H1 (cell line): ENCODE data around the gene DENND2A. TPM values are rescaled to one million over a fixed set of nuclear protein-coding genes. Genes with fewer than 3 reads are reported as not detected.

Experiments used
- BACH1 ChIP-seq: IDR thresholded peaks from 2 replicates; pipeline ENCODE4 v1.6.1; 2012; ENCODE audit warnings: low read length, improper control_type of control experiment
- CBX5 ChIP-seq: fragments of 300-800, 300-1000 bp; sonication (generic); IDR thresholded peaks from 2 replicates; pipeline ENCODE4 v1.7.1; 2016; ENCODE audit warnings: antibody characterized with exemption, low read length, low read depth
- CBX8 ChIP-seq: fragments of 300-800, 300-1000 bp; sonication (generic); IDR thresholded peaks from 2 replicates; pipeline ENCODE4 v1.7.1; 2016; ENCODE audit warnings: low read depth, low read length, borderline replicate concordance
- GABPA ChIP-seq: IDR thresholded peaks from 2 replicates; pipeline ENCODE4 v1.6.1; 2011; ENCODE audit warnings: mild to moderate bottlenecking, low read length, moderate library complexity, borderline replicate concordance; ENCODE audit not compliant: insufficient read depth
- POU5F1 ChIP-seq: IDR thresholded peaks from 2 replicates; pipeline ENCODE4 v1.6.1; 2011; ENCODE audit warnings: low read depth, mild to moderate bottlenecking, low read length, moderate library complexity
- RFX5 ChIP-seq: IDR thresholded peaks from 2 replicates; pipeline ENCODE4 v1.6.1; 2011; ENCODE audit warnings: low read depth, low read length, improper control_type of control experiment, borderline replicate concordance
- SIRT6 ChIP-seq: IDR thresholded peaks from one replicate; pipeline ENCODE4 v1.7.1; 2012; ENCODE audit warnings: low read length, inconsistent platforms
- USF2 ChIP-seq: IDR thresholded peaks from 2 replicates; pipeline ENCODE4 v1.6.1; 2011; ENCODE audit warnings: low read length, improper control_type of control experiment
- polyA plus RNA-seq, 7 experiments: library from polyadenylated mRNA; depleted of rRNA in 3 of 7; stranded (reverse) in 5 of 7; unstranded in 2 of 7; fragments of >200 nt in 5 of 7; fragments of 200-250 nt in 2 of 7; gene quantifications; 1 replicate in 5 of 7; 2 replicates in 1 of 7; 4 replicates in 1 of 7; pipeline versions ENCODE4 v1.2.1 to v1.2.3, GENCODE V29; 2011 to 2013; ENCODE audit warnings: missing spikeins in 2 of 7, mixed read lengths in 2 of 7
- total RNA-seq: library from RNA; stranded (reverse); fragmentation: NEBNext Ultra II Directional; extraction: Animal tissue kit (Norgen Biotek cat#: 25700); gene quantifications from 2 replicates; pipeline ENCODE4 v1.2.1, GENCODE V29; 2021

The DENND2A gene
- total and polyA plus RNA-seq, 2 of the 8 experiments (the other 6 are each of a cell fraction or from before 2014, with no cell fraction given) = 5.0 to 13.0 TPM

GRCh38 chr7:140676306-140676705, 35.7 kb upstream of the DENND2A start (continued):
- no peak for TF ChIP-seq USF2
- no peak for TF ChIP-seq RFX5
- TF ChIP-seq CBX8 = no peak
- no peak for TF ChIP-seq POU5F1
- no peak for TF ChIP-seq CBX5
- no peak for TF ChIP-seq SIRT6
- no peak for TF ChIP-seq BACH1
- no peak for TF ChIP-seq GABPA
- TF ChIP-seq, all 59 proteins: peak for 0
